CD8-positive, alpha-beta memory T cell (primary cell): ENCODE results near the gene SLC27A1. TPM values are rescaled to one million over a fixed set of nuclear protein-coding genes. Genes with fewer than 3 reads are reported as not detected.

Experiments
- CTCF ChIA-PET: fragments of 350-600 bp; sonication (Branson Sonifier 250); formaldehyde crosslinking; loops from one replicate; lab custom pipeline; 2021; ENCODE audit warnings: antibody characterized with exemption; lab: Charles Lee
- POLR2A ChIA-PET: fragments of 350-600 bp; sonication (Branson Sonifier 250); formaldehyde crosslinking; loops from one replicate; lab custom pipeline; 2021; ENCODE audit warnings: antibody characterized with exemption; lab: Charles Lee
- DNase-seq, 5 donors: peaks; one replicate each; pipeline versions ENCODE4 v3.0.0 to v3.0.0-alpha.2; 2020 to 2022; ENCODE audit warnings: mixed read lengths in 1 of 5
- H3K27ac ChIP-seq: one replicate; pipeline ENCODE4 v1.7.0; 2013; ENCODE audit warnings: low read depth, mild to moderate bottlenecking, low read length, moderate library complexity
- H3K27me3 ChIP-seq: 2 replicates; pipeline ENCODE4 v1.7.0; 2013; ENCODE audit warnings: low read length, mild to moderate bottlenecking; ENCODE audit not compliant: insufficient read depth, poor library complexity, severe bottlenecking
- H3K36me3 ChIP-seq: 2 replicates; pipeline ENCODE4 v1.7.0; 2013; ENCODE audit warnings: mild to moderate bottlenecking, low read length, moderate library complexity; ENCODE audit not compliant: insufficient read depth
- H3K4me1 ChIP-seq: 2 replicates; pipeline ENCODE4 v1.7.0; 2013; ENCODE audit warnings: mild to moderate bottlenecking, low read length, moderate library complexity; ENCODE audit not compliant: insufficient read depth
- H3K4me3 ChIP-seq: 2 replicates; pipeline ENCODE4 v1.7.0; 2013; ENCODE audit warnings: mild to moderate bottlenecking, low read length
- H3K9me3 ChIP-seq: 2 replicates; pipeline ENCODE4 v1.7.0; 2013; ENCODE audit warnings: mild to moderate bottlenecking, low read length
- H3K27ac Mint-ChIP-seq, 8 donors: one replicate each; pipeline ENCODE4 v1.8.0; 2020 to 2021; ENCODE audit warnings: mixed read lengths in 8 of 8, mild to moderate bottlenecking in 6 of 8, inconsistent platforms in 3 of 8, moderate library complexity in 3 of 8
- H3K27me3 Mint-ChIP-seq, 2 donors: one replicate each; pipeline ENCODE4 v1.8.0; 2020 to 2021; ENCODE audit warnings: mixed read lengths in 2 of 2, mild to moderate bottlenecking in 1 of 2, moderate library complexity in 1 of 2
- H3K36me3 Mint-ChIP-seq, 3 donors: one replicate each; pipeline ENCODE4 v1.8.0; 2020 to 2021; ENCODE audit warnings: mixed read lengths in 3 of 3, inconsistent platforms in 1 of 3, mild to moderate bottlenecking in 1 of 3
- H3K4me1 Mint-ChIP-seq, 3 donors: one replicate each; pipeline ENCODE4 v1.8.0; 2020 to 2021; ENCODE audit warnings: mixed read lengths in 3 of 3, inconsistent platforms in 1 of 3, mild to moderate bottlenecking in 1 of 3
- H3K4me3 Mint-ChIP-seq, 7 donors: one replicate each; pipeline ENCODE4 v1.8.0; 2020 to 2021; ENCODE audit warnings: mixed read lengths in 7 of 7, mild to moderate bottlenecking in 6 of 7, moderate library complexity in 4 of 7, inconsistent platforms in 2 of 7
- H3K9me3 Mint-ChIP-seq, 5 donors: one replicate each; pipeline ENCODE4 v1.8.0; 2020 to 2022; ENCODE audit warnings: mixed read lengths in 5 of 5, mild to moderate bottlenecking in 3 of 5, moderate library complexity in 2 of 5, inconsistent platforms in 1 of 5
- polyA plus RNA-seq: library from polyadenylated mRNA; unstranded; fragments of 300-500 nt; fragmentation: Illumina TruSeq; gene quantifications from one replicate; pipeline ENCODE4 v1.2.3, GENCODE V29; 2021
- total RNA-seq, 2 experiments: library from RNA; stranded (reverse); gene quantifications; one replicate each; pipeline ENCODE4 v1.2.3, GENCODE V29; 2021

The SLC27A1 gene
- total and polyA plus RNA-seq, 3 experiments from 2014 or later = 2.0 to 6.6 (median 3.7) TPM

- POLR2A ChIA-PET = no interaction called here
- Mint-ChIP-seq H3K4me3 (no peak overlapping the region), H3K9me3 (no peaks in the 10 kb centered on the region), H3K36me3 (no peaks in the 10 kb centered on the region), H3K4me1 (no peaks in the 10 kb centered on the region), H3K27ac (no peak overlapping the region), H3K27me3 (peaks cover 0 to 2% of the 10 kb centered on the region in 2 donors)
- H3K27ac ChIP-seq = no peak overlapping the region
- H3K27me3 ChIP-seq = no peaks in the 10 kb centered on the region
- H3K9me3 ChIP-seq = no peaks in the 10 kb centered on the region
- DNase-seq = no peak
- no peak overlapping the region for H3K4me3 ChIP-seq
- H3K36me3 ChIP-seq = no peaks in the 10 kb centered on the region
- CTCF ChIA-PET = interaction anchor here (1.7 kb wide), 1 partner anchor 12 kb away, joined by 5 read pairs; the partner anchor contains the start of gene TMEM221
- no peaks in the 10 kb centered on the region for H3K4me1 ChIP-seq
Observed at GRCh38 chr19:17436094-17436873, 34.0 kb upstream of the SLC27A1 start.

GRCh38 chr19:17436874-17437267 lies 33.5 kb upstream of the SLC27A1 start:
- H3K27me3 Mint-ChIP-seq = peaks cover 0 to 5% of the 10 kb centered on the region in 2 donors
- Histone ChIP-seq H3K36me3 (no peaks in the 10 kb centered on the region), H3K27me3 (no peaks in the 10 kb centered on the region), H3K4me3 (no peak overlapping the region), H3K9me3 (no peaks in the 10 kb centered on the region), H3K27ac (no peak overlapping the region), H3K4me1 (no peaks in the 10 kb centered on the region)
- DNase-seq = no peak
- no peaks in the 10 kb centered on the region for H3K36me3 Mint-ChIP-seq
- POLR2A ChIA-PET = no interaction called here
- no peak overlapping the region for H3K4me3 Mint-ChIP-seq
- CTCF ChIA-PET = interaction anchor here (1.1 to 1.7 kb wide), 2 partner anchors 11 to 17 kb away, joined by 3 to 5 read pairs; partner anchors contain the start of genes MVB12A and TMEM221
- no peaks in the 10 kb centered on the region for H3K4me1 Mint-ChIP-seq
- no peak overlapping the region for H3K27ac Mint-ChIP-seq
- H3K9me3 Mint-ChIP-seq = no peaks in the 10 kb centered on the region

DNA sequence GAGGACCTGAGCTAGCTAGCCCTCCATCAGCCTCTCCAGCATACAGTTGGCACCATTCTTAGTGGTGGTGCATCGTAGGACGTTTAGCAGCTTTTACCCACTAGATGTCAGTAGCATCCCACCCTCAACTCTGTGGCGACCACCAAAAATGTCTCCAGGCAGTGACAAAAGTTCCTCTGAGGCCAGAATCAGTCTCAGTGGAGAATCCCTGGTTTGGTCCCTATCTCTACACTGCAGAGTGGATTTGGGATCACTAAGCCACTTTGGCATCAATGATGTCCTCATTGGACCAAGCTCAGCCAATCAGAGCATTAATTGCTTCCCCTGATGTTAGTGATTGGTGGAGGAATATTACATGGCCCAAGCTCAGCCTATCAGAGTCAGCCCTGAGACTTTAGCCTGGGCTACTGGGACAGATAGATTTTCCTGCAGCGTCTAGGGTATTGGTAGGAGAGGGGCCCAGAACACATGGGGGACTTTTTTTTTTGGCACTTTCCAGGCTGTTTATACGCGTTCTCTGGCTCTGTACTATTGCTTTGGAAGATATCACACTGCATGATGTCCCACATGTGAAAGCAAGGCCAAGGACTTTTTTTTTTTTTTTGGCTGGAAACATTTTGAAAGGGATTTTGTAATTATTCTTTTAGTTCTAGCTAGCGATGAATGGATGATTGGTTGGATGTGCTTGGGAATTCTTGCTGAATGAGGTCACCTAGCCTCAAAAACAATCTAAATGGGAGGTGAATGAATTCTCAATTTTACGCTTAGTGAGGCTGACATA lies 28.9 kb upstream of the SLC27A1 start:
- H3K27me3 Mint-ChIP-seq = peaks cover 0 to 5% of the 10 kb centered on the region in 2 donors
- H3K27ac Mint-ChIP-seq = no peak overlapping the region
- no peaks in the 10 kb centered on the region for H3K36me3 Mint-ChIP-seq
- ChIA-PET CTCF (interaction anchor here (0.9 to 1.4 kb wide), 2 partner anchors 132 to 135 kb away, joined by 3 to 5 read pairs; no protein-coding TSS in a partner anchor), POLR2A (no interaction called here)
- no peak overlapping the region for H3K27ac ChIP-seq
- no peaks in the 10 kb centered on the region for H3K27me3 ChIP-seq
- no peaks in the 10 kb centered on the region for H3K9me3 Mint-ChIP-seq
- H3K9me3 ChIP-seq = no peaks in the 10 kb centered on the region
- H3K4me1 ChIP-seq = no peaks in the 10 kb centered on the region
- no peak overlapping the region for H3K4me3 Mint-ChIP-seq
- no peak overlapping the region for H3K4me3 ChIP-seq
- no peaks in the 10 kb centered on the region for H3K4me1 Mint-ChIP-seq
- H3K36me3 ChIP-seq = no peaks in the 10 kb centered on the region
- DNase-seq = peak in 1 of 5 donors; percentile 35

- H3K4me1 ChIP-seq = peaks cover 5% of the 10 kb centered on the region
- no peak overlapping the region for H3K4me3 Mint-ChIP-seq
- H3K9me3 Mint-ChIP-seq = no peaks in the 10 kb centered on the region
- H3K27ac ChIP-seq = no peak overlapping the region
- no peak for DNase-seq
- no peak overlapping the region for H3K27ac Mint-ChIP-seq
- no peaks in the 10 kb centered on the region for H3K36me3 ChIP-seq
- POLR2A ChIA-PET = no interaction called here
- no peak overlapping the region for H3K4me3 ChIP-seq
- peaks cover 6% of the 10 kb centered on the region for H3K27me3 ChIP-seq
- H3K4me1 Mint-ChIP-seq = peaks cover 6 to 10% (median 7%) of the 10 kb centered on the region in 3 donors
- CTCF ChIA-PET = no interaction called here
- peaks cover 14 to 19% of the 10 kb centered on the region in 2 donors for H3K27me3 Mint-ChIP-seq
- H3K36me3 Mint-ChIP-seq = no peaks in the 10 kb centered on the region
- no peaks in the 10 kb centered on the region for H3K9me3 ChIP-seq
Observed at GRCh38 chr19:17445526-17446165, 24.7 kb upstream of the SLC27A1 start.

DNA sequence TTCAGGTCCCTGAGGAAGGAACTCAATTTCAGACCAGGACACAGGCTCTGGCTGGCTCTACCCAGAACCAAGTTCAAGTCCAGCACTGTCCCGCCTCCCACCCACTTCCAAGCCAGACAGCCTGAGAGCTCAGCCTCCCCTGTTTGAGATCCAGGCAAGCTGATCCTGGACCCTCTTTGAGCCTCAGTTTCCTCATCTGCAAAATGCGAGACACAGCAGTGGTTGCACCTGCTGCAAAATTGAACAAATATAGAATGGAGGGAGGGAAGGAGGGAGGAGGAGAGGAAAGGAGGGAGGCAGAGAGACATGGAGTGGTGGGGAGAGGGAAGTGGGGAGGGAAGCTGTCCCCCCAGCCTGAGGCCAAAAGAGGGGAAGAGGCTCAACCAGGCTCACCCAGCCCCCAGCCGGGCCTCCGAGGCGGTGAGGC lies 22.6 kb upstream of the SLC27A1 start:
- Mint-ChIP-seq H3K27ac (no peak overlapping the region), H3K36me3 (no peaks in the 10 kb centered on the region), H3K4me1 (peaks cover 6 to 10% (median 7%) of the 10 kb centered on the region in 3 donors), H3K9me3 (no peaks in the 10 kb centered on the region), H3K27me3 (peaks cover 19 to 26% of the 10 kb centered on the region in 2 donors), H3K4me3 (peak overlapping the region in 6 of 7 donors; percentile 26 to 77 (median 44))
- CTCF ChIA-PET = interaction anchor here (1.5 kb wide), 1 partner anchor 10 kb away, joined by 5 read pairs; no protein-coding TSS in a partner anchor
- no peaks in the 10 kb centered on the region for H3K36me3 ChIP-seq
- H3K27me3 ChIP-seq = peaks cover 6% of the 10 kb centered on the region
- POLR2A ChIA-PET = no interaction called here
- H3K27ac ChIP-seq = no peak overlapping the region
- H3K9me3 ChIP-seq = no peaks in the 10 kb centered on the region
- peaks cover 5% of the 10 kb centered on the region for H3K4me1 ChIP-seq
- DNase-seq = no peak
- no peak overlapping the region for H3K4me3 ChIP-seq

- peak within 1 kb of the TSS in 6 of 7 donors; percentile 26 to 80 (median 44) for H3K4me3 Mint-ChIP-seq
- H3K27me3 Mint-ChIP-seq = peaks cover 22 to 30% of the 10 kb centered on the region in 2 donors
- Histone ChIP-seq H3K36me3 (no peaks in the 10 kb centered on the region), H3K27me3 (peaks cover 9% of the 10 kb centered on the region), H3K27ac (no peak within 1 kb of the TSS), H3K4me3 (no peak within 1 kb of the TSS), H3K4me1 (peaks cover 5% of the 10 kb centered on the region), H3K9me3 (no peaks in the 10 kb centered on the region)
- H3K4me1 Mint-ChIP-seq = peaks cover 7 to 11% (median 8%) of the 10 kb centered on the region in 3 donors
- POLR2A ChIA-PET = no interaction called here
- CTCF ChIA-PET = interaction anchor here (1.0 to 1.6 kb wide), 3 partner anchors 10 to 103 kb away, joined by 3 to 5 read pairs (median 3); no protein-coding TSS in a partner anchor
- H3K36me3 Mint-ChIP-seq = no peaks in the 10 kb centered on the region
- H3K9me3 Mint-ChIP-seq = no peaks in the 10 kb centered on the region
- DNase-seq = peak; percentile 28 to 67 (median 41)
- H3K27ac Mint-ChIP-seq = no peak within 1 kb of the TSS
Observed at GRCh38 chr19:17448131-17448967, 22.0 kb upstream of the SLC27A1 start, which contains the start of gene TMEM221. Gene TMEM221, minus strand, starts transcription at chr19:17448668. Its CDS starts 206 bp downstream, at chr19:17448462.
